ENCODE measurements around the gene CMSS1.

Gene CMSS1

GRCh38 chr3:99915906-99916432 lies 98.3 kb downstream of the CMSS1 start:
- DNase-seq (ENCODE audit: insufficient read length) (no peak), FAIRE-seq (no peak)
- TF ChIP-seq POLR2A (IDR thresholded peaks at IDR 0.05; ENCODE audit: low read depth, low read length): no peak

- TF ChIP-seq POLR2A (IDR thresholded peaks at IDR 0.05; ENCODE audit: low read depth, low read length) (no peak), POLR2AphosphoS5 (IDR thresholded peaks at IDR 0.05; ENCODE audit: low read depth, low read length) (no peak), TAF1 (IDR thresholded peaks at IDR 0.05; ENCODE audit: borderline replicate concordance, low read depth, low read length) (no peak)
These were observed 101.1 kb downstream of the CMSS1 start for GRCh38 chr3:99918715-99919114.

GRCh38 chr3:99919694-99920093 lies 102.0 kb downstream of the CMSS1 start:
- FAIRE-seq (no peak), DNase-seq (ENCODE audit: insufficient read length) (no peak)
- TF ChIP-seq POLR2AphosphoS5 (IDR thresholded peaks at IDR 0.05; ENCODE audit: low read depth, low read length): no peak
- TF ChIP-seq POLR2A (IDR thresholded peaks at IDR 0.05; ENCODE audit: low read depth, low read length): no peak
- no peak for TF ChIP-seq TAF1 (IDR thresholded peaks at IDR 0.05; ENCODE audit: borderline replicate concordance, low read depth, low read length)

More at GRCh38 chr3:99918715-99919114, 101.1 kb downstream of the CMSS1 start:
- no peak for FAIRE-seq
- DNase-seq (ENCODE audit: insufficient read length): no peak

- FAIRE-seq: peak; percentile 82
- DNase-seq (ENCODE audit: insufficient read length): no peak
- no peak for TF ChIP-seq TAF1 (IDR thresholded peaks at IDR 0.05; ENCODE audit: borderline replicate concordance, low read depth, low read length)
- TF ChIP-seq POLR2A (IDR thresholded peaks at IDR 0.05; ENCODE audit: low read depth, low read length): no peak
- no peak for TF ChIP-seq POLR2AphosphoS5 (IDR thresholded peaks at IDR 0.05; ENCODE audit: low read depth, low read length)
These were observed 103.1 kb downstream of the CMSS1 start for GRCh38 chr3:99920481-99921376.

GRCh38 chr3:99921377-99921695 lies 103.7 kb downstream of the CMSS1 start:
- no peak for TF ChIP-seq POLR2AphosphoS5 (IDR thresholded peaks at IDR 0.05; ENCODE audit: low read depth, low read length)
- TF ChIP-seq POLR2A (IDR thresholded peaks at IDR 0.05; ENCODE audit: low read depth, low read length): no peak
- TF ChIP-seq TAF1 (IDR thresholded peaks at IDR 0.05; ENCODE audit: borderline replicate concordance, low read depth, low read length): no peak
- FAIRE-seq: no peak

GRCh38 chr3:99921986-99922385 lies 104.3 kb downstream of the CMSS1 start:
- FAIRE-seq: no peak
- DNase-seq (ENCODE audit: insufficient read length): no peak
- TF ChIP-seq POLR2A (IDR thresholded peaks at IDR 0.05; ENCODE audit: low read depth, low read length) (no peak), POLR2AphosphoS5 (IDR thresholded peaks at IDR 0.05; ENCODE audit: low read depth, low read length) (no peak), TAF1 (IDR thresholded peaks at IDR 0.05; ENCODE audit: borderline replicate concordance, low read depth, low read length) (no peak)

More at GRCh38 chr3:99921377-99921695, 103.7 kb downstream of the CMSS1 start:
- DNase-seq (ENCODE audit: insufficient read length): no peak

GRCh38 chr3:99923873-99924272 lies 106.2 kb downstream of the CMSS1 start:
- DNase-seq (ENCODE audit: insufficient read length) (no peak), FAIRE-seq (no peak)
- TF ChIP-seq POLR2A (IDR thresholded peaks at IDR 0.05; ENCODE audit: low read depth, low read length) (no peak), POLR2AphosphoS5 (IDR thresholded peaks at IDR 0.05; ENCODE audit: low read depth, low read length) (no peak), TAF1 (IDR thresholded peaks at IDR 0.05; ENCODE audit: borderline replicate concordance, low read depth, low read length) (no peak)

GRCh38 chr3:99925584-99926230 lies 108.0 kb downstream of the CMSS1 start:
- no peak for FAIRE-seq
- TF ChIP-seq POLR2AphosphoS5 (IDR thresholded peaks at IDR 0.05; ENCODE audit: low read depth, low read length) (no peak), TAF1 (IDR thresholded peaks at IDR 0.05; ENCODE audit: borderline replicate concordance, low read depth, low read length) (no peak), POLR2A (IDR thresholded peaks at IDR 0.05; ENCODE audit: low read depth, low read length) (no peak)
- no peak for DNase-seq (ENCODE audit: insufficient read length)

GRCh38 chr3:99927671-99928457 lies 110.2 kb downstream of the CMSS1 start:
- DNase-seq (ENCODE audit: insufficient read length) (no peak), FAIRE-seq (peak; percentile 38)
- TF ChIP-seq TAF1 (IDR thresholded peaks at IDR 0.05; ENCODE audit: borderline replicate concordance, low read depth, low read length) (no peak), POLR2A (IDR thresholded peaks at IDR 0.05; ENCODE audit: low read depth, low read length) (no peak), POLR2AphosphoS5 (IDR thresholded peaks at IDR 0.05; ENCODE audit: low read depth, low read length) (no peak)

GRCh38 chr3:99928771-99929744 lies 111.4 kb downstream of the CMSS1 start:
- DNase-seq (ENCODE audit: insufficient read length) (no peak), FAIRE-seq (no peak)
- TF ChIP-seq POLR2A (IDR thresholded peaks at IDR 0.05; ENCODE audit: low read depth, low read length) (no peak), POLR2AphosphoS5 (IDR thresholded peaks at IDR 0.05; ENCODE audit: low read depth, low read length) (no peak), TAF1 (IDR thresholded peaks at IDR 0.05; ENCODE audit: borderline replicate concordance, low read depth, low read length) (no peak)
